ENCODE results near the gene ORC2. TPM values are rescaled to one million over a fixed set of nuclear protein-coding genes. Genes with fewer than 3 reads are reported as not detected.

Gene ORC2
- total RNA-seq, 1 experiment from 2014 or later = 56.0 TPM

DNA sequence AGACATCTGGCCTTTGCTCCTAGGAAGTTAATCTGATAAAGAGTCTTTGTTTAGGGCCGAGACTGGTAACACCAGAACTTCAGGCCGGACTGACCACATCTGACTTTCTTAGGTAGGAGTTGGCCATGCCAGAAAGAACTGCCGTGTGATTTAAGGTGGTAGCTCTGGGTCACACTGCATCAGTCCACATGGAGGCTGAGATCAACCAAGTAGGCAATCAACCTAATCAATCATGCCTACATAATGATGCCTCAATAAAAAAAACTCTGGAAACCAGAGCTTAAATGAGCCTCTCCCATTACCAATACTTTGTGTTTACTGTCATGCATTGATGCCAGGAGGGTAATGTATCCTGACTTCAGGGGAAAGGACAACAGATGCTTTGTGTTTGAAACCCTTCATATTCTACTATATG, 44.1 kb upstream of the ORC2 start:
- DNase-seq (ENCODE audit: low spot score) (no peak), ATAC-seq (no peak)
- ChIA-PET CTCF (no interaction called here), POLR2A (no interaction called here)
- H3K27me3 Mint-ChIP-seq (ENCODE audit: low read depth) = no peaks in the 10 kb centered on the region
- no peaks in the 10 kb centered on the region for H3K36me3 Mint-ChIP-seq
- no peak overlapping the region for H3K4me3 Mint-ChIP-seq
- no peaks in the 10 kb centered on the region for H3K4me1 Mint-ChIP-seq
- no peak overlapping the region for H3K27ac Mint-ChIP-seq
- no peaks in the 10 kb centered on the region for H3K9me3 Mint-ChIP-seq
- no peak for TF ChIP-seq CREB1 (CRISPR knock-in tag; IDR thresholded peaks at IDR 0.05)
- TF ChIP-seq GRHL2 (CRISPR knock-in tag; IDR thresholded peaks at IDR 0.05; ENCODE audit: insufficient replicate concordance, severe bottlenecking) = no peak
- no peak for TF ChIP-seq SMAD3 (CRISPR knock-in tag; IDR thresholded peaks at IDR 0.05; ENCODE audit: borderline replicate concordance)
- no peak for TF ChIP-seq SP1 (CRISPR knock-in tag; conservative IDR thresholded peaks at IDR 0.05)
- no peak for TF ChIP-seq ATF1 (CRISPR knock-in tag; IDR thresholded peaks at IDR 0.05)
- no peak for TF ChIP-seq NR2C2 (CRISPR knock-in tag; IDR thresholded peaks at IDR 0.05)
- TF ChIP-seq NFYB (CRISPR knock-in tag; conservative IDR thresholded peaks at IDR 0.05; ENCODE audit: low read depth) = no peak
- TF ChIP-seq, protein P1, sequence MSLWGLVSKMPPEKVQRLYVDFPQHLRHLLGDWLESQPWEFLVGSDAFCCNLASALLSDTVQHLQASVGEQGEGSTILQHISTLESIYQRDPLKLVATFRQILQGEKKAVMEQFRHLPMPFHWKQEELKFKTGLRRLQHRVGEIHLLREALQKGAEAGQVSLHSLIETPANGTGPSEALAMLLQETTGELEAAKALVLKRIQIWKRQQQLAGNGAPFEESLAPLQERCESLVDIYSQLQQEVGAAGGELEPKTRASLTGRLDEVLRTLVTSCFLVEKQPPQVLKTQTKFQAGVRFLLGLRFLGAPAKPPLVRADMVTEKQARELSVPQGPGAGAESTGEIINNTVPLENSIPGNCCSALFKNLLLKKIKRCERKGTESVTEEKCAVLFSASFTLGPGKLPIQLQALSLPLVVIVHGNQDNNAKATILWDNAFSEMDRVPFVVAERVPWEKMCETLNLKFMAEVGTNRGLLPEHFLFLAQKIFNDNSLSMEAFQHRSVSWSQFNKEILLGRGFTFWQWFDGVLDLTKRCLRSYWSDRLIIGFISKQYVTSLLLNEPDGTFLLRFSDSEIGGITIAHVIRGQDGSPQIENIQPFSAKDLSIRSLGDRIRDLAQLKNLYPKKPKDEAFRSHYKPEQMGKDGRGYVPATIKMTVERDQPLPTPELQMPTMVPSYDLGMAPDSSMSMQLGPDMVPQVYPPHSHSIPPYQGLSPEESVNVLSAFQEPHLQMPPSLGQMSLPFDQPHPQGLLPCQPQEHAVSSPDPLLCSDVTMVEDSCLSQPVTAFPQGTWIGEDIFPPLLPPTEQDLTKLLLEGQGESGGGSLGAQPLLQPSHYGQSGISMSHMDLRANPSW (CRISPR knock-in tag; conservative IDR thresholded peaks at IDR 0.05; ENCODE audit: low read depth) = no peak
- TF ChIP-seq, protein P2, sequence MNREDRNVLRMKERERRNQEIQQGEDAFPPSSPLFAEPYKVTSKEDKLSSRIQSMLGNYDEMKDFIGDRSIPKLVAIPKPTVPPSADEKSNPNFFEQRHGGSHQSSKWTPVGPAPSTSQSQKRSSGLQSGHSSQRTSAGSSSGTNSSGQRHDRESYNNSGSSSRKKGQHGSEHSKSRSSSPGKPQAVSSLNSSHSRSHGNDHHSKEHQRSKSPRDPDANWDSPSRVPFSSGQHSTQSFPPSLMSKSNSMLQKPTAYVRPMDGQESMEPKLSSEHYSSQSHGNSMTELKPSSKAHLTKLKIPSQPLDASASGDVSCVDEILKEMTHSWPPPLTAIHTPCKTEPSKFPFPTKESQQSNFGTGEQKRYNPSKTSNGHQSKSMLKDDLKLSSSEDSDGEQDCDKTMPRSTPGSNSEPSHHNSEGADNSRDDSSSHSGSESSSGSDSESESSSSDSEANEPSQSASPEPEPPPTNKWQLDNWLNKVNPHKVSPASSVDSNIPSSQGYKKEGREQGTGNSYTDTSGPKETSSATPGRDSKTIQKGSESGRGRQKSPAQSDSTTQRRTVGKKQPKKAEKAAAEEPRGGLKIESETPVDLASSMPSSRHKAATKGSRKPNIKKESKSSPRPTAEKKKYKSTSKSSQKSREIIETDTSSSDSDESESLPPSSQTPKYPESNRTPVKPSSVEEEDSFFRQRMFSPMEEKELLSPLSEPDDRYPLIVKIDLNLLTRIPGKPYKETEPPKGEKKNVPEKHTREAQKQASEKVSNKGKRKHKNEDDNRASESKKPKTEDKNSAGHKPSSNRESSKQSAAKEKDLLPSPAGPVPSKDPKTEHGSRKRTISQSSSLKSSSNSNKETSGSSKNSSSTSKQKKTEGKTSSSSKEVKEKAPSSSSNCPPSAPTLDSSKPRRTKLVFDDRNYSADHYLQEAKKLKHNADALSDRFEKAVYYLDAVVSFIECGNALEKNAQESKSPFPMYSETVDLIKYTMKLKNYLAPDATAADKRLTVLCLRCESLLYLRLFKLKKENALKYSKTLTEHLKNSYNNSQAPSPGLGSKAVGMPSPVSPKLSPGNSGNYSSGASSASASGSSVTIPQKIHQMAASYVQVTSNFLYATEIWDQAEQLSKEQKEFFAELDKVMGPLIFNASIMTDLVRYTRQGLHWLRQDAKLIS (CRISPR knock-in tag; IDR thresholded peaks at IDR 0.05; ENCODE audit: borderline replicate concordance) = no peak
- TF ChIP-seq ZNF317 (CRISPR knock-in tag; IDR thresholded peaks at IDR 0.05; ENCODE audit: borderline replicate concordance, low read depth) = no peak
- no peak for TF ChIP-seq SMAD4 (CRISPR knock-in tag; IDR thresholded peaks at IDR 0.05)
- TF ChIP-seq GABPB1 (CRISPR knock-in tag; IDR thresholded peaks at IDR 0.05) = no peak
- TF ChIP-seq, protein P3, sequence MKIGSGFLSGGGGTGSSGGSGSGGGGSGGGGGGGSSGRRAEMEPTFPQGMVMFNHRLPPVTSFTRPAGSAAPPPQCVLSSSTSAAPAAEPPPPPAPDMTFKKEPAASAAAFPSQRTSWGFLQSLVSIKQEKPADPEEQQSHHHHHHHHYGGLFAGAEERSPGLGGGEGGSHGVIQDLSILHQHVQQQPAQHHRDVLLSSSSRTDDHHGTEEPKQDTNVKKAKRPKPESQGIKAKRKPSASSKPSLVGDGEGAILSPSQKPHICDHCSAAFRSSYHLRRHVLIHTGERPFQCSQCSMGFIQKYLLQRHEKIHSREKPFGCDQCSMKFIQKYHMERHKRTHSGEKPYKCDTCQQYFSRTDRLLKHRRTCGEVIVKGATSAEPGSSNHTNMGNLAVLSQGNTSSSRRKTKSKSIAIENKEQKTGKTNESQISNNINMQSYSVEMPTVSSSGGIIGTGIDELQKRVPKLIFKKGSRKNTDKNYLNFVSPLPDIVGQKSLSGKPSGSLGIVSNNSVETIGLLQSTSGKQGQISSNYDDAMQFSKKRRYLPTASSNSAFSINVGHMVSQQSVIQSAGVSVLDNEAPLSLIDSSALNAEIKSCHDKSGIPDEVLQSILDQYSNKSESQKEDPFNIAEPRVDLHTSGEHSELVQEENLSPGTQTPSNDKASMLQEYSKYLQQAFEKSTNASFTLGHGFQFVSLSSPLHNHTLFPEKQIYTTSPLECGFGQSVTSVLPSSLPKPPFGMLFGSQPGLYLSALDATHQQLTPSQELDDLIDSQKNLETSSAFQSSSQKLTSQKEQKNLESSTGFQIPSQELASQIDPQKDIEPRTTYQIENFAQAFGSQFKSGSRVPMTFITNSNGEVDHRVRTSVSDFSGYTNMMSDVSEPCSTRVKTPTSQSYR (CRISPR knock-in tag; IDR thresholded peaks at IDR 0.05) = no peak
- no peak for TF ChIP-seq ZNF263 (CRISPR knock-in tag; IDR thresholded peaks at IDR 0.05; ENCODE audit: low read depth)
- TF ChIP-seq EMX1 (CRISPR knock-in tag; IDR thresholded peaks at IDR 0.05) = no peak
- TF ChIP-seq, protein P4, sequence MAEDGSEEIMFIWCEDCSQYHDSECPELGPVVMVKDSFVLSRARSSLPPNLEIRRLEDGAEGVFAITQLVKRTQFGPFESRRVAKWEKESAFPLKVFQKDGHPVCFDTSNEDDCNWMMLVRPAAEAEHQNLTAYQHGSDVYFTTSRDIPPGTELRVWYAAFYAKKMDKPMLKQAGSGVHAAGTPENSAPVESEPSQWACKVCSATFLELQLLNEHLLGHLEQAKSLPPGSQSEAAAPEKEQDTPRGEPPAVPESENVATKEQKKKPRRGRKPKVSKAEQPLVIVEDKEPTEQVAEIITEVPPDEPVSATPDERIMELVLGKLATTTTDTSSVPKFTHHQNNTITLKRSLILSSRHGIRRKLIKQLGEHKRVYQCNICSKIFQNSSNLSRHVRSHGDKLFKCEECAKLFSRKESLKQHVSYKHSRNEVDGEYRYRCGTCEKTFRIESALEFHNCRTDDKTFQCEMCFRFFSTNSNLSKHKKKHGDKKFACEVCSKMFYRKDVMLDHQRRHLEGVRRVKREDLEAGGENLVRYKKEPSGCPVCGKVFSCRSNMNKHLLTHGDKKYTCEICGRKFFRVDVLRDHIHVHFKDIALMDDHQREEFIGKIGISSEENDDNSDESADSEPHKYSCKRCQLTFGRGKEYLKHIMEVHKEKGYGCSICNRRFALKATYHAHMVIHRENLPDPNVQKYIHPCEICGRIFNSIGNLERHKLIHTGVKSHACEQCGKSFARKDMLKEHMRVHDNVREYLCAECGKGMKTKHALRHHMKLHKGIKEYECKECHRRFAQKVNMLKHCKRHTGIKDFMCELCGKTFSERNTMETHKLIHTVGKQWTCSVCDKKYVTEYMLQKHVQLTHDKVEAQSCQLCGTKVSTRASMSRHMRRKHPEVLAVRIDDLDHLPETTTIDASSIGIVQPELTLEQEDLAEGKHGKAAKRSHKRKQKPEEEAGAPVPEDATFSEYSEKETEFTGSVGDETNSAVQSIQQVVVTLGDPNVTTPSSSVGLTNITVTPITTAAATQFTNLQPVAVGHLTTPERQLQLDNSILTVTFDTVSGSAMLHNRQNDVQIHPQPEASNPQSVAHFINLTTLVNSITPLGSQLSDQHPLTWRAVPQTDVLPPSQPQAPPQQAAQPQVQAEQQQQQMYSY (CRISPR knock-in tag; IDR thresholded peaks at IDR 0.05) = no peak
- TF ChIP-seq IRF2 (CRISPR knock-in tag; IDR thresholded peaks at IDR 0.05; ENCODE audit: borderline replicate concordance, low read depth) = no peak

All from WTC11 (cell line).